MV-4-11 (cell line): Measurements from ENCODE around the gene ABHD17C.
"Not testable (repeated sequence)": the region's sequence is repeated elsewhere in the genome, so short reads cannot be mapped to it uniquely, and the experiment has no call there.

Experiments
- DNase-seq: peaks from one replicate; lab custom pipeline; 2025; lab: John Stamatoyannopoulos, UW

ABHD17C gene

GRCh38 chr15:80730926-80731325 is 35.8 kb downstream of the ABHD17C start:
- peak; percentile 60 for DNase-seq

GRCh38 chr15:80732167-80732566 is 37.1 kb downstream of the ABHD17C start:
- no peak for DNase-seq

GRCh38 chr15:80732818-80733217 is 37.7 kb downstream of the ABHD17C start:
- DNase-seq = no peak

- no peak for DNase-seq
Observed at GRCh38 chr15:80733460-80733859, 38.4 kb downstream of the ABHD17C start.

GRCh38 chr15:80735344-80735743 is 40.2 kb downstream of the ABHD17C start:
- DNase-seq = no peak

- no peak for DNase-seq
Observed at GRCh38 chr15:80736560-80736959, 41.5 kb downstream of the ABHD17C start.

GRCh38 chr15:80739919-80740318 is 44.8 kb downstream of the ABHD17C start:
- peak; percentile 30 for DNase-seq

- no peak for DNase-seq
Observed at GRCh38 chr15:80742081-80742480, 47.0 kb downstream of the ABHD17C start.

GRCh38 chr15:80743189-80743833 is 48.2 kb downstream of the ABHD17C start:
- DNase-seq = no peak

- DNase-seq = no peak
Observed at GRCh38 chr15:80744415-80744814, 49.3 kb downstream of the ABHD17C start.

- DNase-seq = no peak
Observed at GRCh38 chr15:80744826-80745225, 49.7 kb downstream of the ABHD17C start.

GRCh38 chr15:80745888-80746287 is 50.8 kb downstream of the ABHD17C start:
- DNase-seq = no peak

GRCh38 chr15:80747317-80748053 is 52.4 kb downstream of the ABHD17C start:
- no peak for DNase-seq

- DNase-seq = no peak
Observed at GRCh38 chr15:80749589-80749988, 54.5 kb downstream of the ABHD17C start.

- DNase-seq = no peak
Observed at GRCh38 chr15:80750575-80750974, 55.5 kb downstream of the ABHD17C start.

- no peak for DNase-seq
Observed at GRCh38 chr15:80752204-80752603, 57.1 kb downstream of the ABHD17C start.

- DNase-seq = no peak
Observed at GRCh38 chr15:80753161-80753560, 58.1 kb downstream of the ABHD17C start.

GRCh38 chr15:80754014-80754413 is 58.9 kb downstream of the ABHD17C start:
- DNase-seq = no peak

GRCh38 chr15:80755885-80756284 is 60.8 kb downstream of the ABHD17C start:
- no peak for DNase-seq

- no peak for DNase-seq
Observed at GRCh38 chr15:80758130-80758745, 63.1 kb downstream of the ABHD17C start.

GRCh38 chr15:80760960-80761359 is 65.8 kb downstream of the ABHD17C start:
- DNase-seq = no peak

GRCh38 chr15:80761754-80762153 is 66.6 kb downstream of the ABHD17C start:
- DNase-seq = no peak

- DNase-seq = not testable (repeated sequence)
Observed at GRCh38 chr15:80763235-80763634, 68.1 kb downstream of the ABHD17C start.
